Neural crest cell (in vitro differentiated cells): ENCODE measurements around the gene CCDC51. TPM values are rescaled to one million over a fixed set of nuclear protein-coding genes. Genes with fewer than 3 reads are reported as not detected.
A peak's percentile ranks its signal among the peaks of the same experiment; 100 is the strongest.

Source experiments
- DNase-seq: peaks from one replicate; pipeline ENCODE4 v3.0.0; 2021; ENCODE audit warnings: low read depth, mixed read lengths, low spot score
- H3K27ac Mint-ChIP-seq: one replicate; pipeline ENCODE4 v1.8.0; 2021; ENCODE audit warnings: mild to moderate bottlenecking, mixed read lengths; ENCODE audit not compliant: unreplicated experiment
- H3K27me3 Mint-ChIP-seq: 2 replicates; pipeline ENCODE4 v1.8.0; 2021; ENCODE audit warnings: low read depth, mild to moderate bottlenecking, mixed read lengths
- H3K36me3 Mint-ChIP-seq: 2 replicates; pipeline ENCODE4 v1.8.0; 2021; ENCODE audit warnings: low read depth, mild to moderate bottlenecking, mixed read lengths
- H3K4me1 Mint-ChIP-seq: 2 replicates; pipeline ENCODE4 v1.8.0; 2021; ENCODE audit warnings: mixed read lengths
- H3K4me3 Mint-ChIP-seq: one replicate; pipeline ENCODE4 v1.8.0; 2021; ENCODE audit warnings: mild to moderate bottlenecking, mixed read lengths
- H3K9me3 Mint-ChIP-seq: 2 replicates; pipeline ENCODE4 v1.8.0; 2021; ENCODE audit warnings: mixed read lengths
- CTCF ChIP-seq: fragments of 200-600 bp; sonication (generic); conservative IDR thresholded peaks from 2 replicates; pipeline ENCODE4 v1.5.0; 2021; ENCODE audit warnings: antibody characterized with exemption, mild to moderate bottlenecking
- total RNA-seq: library from RNA; stranded (reverse); gene quantifications from 2 replicates; pipeline ENCODE4 v1.2.1, GENCODE V29; 2021

Gene CCDC51
- total RNA-seq, 1 donor from 2014 or later: 12.4 TPM

DNA sequence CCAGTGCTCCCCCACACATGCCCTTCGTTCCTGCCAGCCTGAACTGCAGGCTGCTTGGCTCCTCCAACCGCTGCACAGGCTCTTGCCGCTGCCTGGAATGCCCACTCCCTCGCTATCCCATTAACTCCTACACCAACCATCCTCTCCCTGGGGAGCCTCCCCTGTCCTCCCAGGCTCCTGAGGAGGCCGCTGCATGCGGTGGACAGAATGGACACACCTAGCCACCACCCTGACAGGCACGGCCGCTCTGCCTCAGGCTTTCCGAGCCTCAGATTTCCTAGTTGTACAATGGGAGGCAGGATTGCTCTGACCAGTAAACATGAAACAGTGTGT lies 12.3 kb downstream of the CCDC51 start:
- peaks cover 56% of the 10 kb centered on the region for H3K4me1 Mint-ChIP-seq
- TF ChIP-seq CTCF: no peak
- H3K4me3 Mint-ChIP-seq: peak overlapping the region; percentile 83
- no peaks in the 10 kb centered on the region for H3K9me3 Mint-ChIP-seq
- H3K27ac Mint-ChIP-seq: peak overlapping the region; percentile 97
- no peak for DNase-seq
- peaks cover 6% of the 10 kb centered on the region for H3K36me3 Mint-ChIP-seq
- no peaks in the 10 kb centered on the region for H3K27me3 Mint-ChIP-seq

DNA sequence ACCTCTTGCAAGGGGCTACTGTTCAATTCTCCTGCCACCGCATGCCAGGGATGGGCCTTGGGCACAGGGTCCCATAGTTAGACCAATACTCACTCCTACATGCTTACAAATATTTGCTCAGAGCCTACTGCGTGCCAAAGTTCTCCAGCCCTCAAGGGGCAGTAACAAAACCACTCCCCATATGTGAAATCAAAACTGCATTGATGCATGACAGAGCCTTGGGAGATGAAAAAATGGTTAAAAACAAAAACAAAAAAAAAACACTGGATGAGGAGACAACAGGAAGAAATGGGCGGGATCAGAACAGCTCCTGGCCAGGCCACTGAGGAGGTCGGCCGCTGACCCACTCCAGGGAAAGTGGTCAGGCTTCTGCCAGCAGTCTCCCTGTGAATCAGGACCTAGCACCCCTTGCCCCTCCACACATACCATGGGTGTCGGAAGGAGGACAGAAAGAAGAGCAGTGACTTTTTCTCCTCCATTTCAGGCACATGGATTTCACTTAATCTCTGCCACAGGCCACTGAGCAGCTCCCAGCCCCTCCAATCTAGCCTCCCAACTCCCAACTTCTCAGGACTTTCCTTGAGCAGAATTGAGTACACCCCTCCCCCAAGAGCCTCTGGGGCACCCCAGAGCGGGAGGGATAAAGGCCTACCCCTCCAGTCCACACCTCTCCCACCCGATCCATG lies 12.8 kb downstream of the CCDC51 start:
- H3K9me3 Mint-ChIP-seq: no peaks in the 10 kb centered on the region
- peak overlapping the region; percentile 83 for H3K4me3 Mint-ChIP-seq
- TF ChIP-seq CTCF: no peak
- no peaks in the 10 kb centered on the region for H3K27me3 Mint-ChIP-seq
- peak overlapping the region; percentile 97 for H3K27ac Mint-ChIP-seq
- peaks cover 6% of the 10 kb centered on the region for H3K36me3 Mint-ChIP-seq
- peaks cover 56% of the 10 kb centered on the region for H3K4me1 Mint-ChIP-seq
- DNase-seq: no peak

GRCh38 chr3:48426401-48426909 lies 13.5 kb downstream of the CCDC51 start:
- TF ChIP-seq CTCF: no peak
- H3K4me3 Mint-ChIP-seq: peak overlapping the region; percentile 83

GRCh38 chr3:48425281-48425812 lies 14.6 kb downstream of the CCDC51 start:
- peak overlapping the region; percentile 89 for H3K27ac Mint-ChIP-seq
- H3K36me3 Mint-ChIP-seq: peaks cover 2% of the 10 kb centered on the region
- no peaks in the 10 kb centered on the region for H3K27me3 Mint-ChIP-seq
- H3K4me1 Mint-ChIP-seq: peaks cover 42% of the 10 kb centered on the region
- no peak for TF ChIP-seq CTCF
- peak overlapping the region; percentile 83 for H3K4me3 Mint-ChIP-seq
- no peak for DNase-seq
- no peaks in the 10 kb centered on the region for H3K9me3 Mint-ChIP-seq

More at GRCh38 chr3:48426401-48426909, 13.5 kb downstream of the CCDC51 start:
- Mint-ChIP-seq H3K27me3 (no peaks in the 10 kb centered on the region), H3K36me3 (peaks cover 2% of the 10 kb centered on the region), H3K9me3 (no peaks in the 10 kb centered on the region), H3K4me1 (peaks cover 52% of the 10 kb centered on the region), H3K27ac (no peak overlapping the region)
- no peak for DNase-seq

DNA sequence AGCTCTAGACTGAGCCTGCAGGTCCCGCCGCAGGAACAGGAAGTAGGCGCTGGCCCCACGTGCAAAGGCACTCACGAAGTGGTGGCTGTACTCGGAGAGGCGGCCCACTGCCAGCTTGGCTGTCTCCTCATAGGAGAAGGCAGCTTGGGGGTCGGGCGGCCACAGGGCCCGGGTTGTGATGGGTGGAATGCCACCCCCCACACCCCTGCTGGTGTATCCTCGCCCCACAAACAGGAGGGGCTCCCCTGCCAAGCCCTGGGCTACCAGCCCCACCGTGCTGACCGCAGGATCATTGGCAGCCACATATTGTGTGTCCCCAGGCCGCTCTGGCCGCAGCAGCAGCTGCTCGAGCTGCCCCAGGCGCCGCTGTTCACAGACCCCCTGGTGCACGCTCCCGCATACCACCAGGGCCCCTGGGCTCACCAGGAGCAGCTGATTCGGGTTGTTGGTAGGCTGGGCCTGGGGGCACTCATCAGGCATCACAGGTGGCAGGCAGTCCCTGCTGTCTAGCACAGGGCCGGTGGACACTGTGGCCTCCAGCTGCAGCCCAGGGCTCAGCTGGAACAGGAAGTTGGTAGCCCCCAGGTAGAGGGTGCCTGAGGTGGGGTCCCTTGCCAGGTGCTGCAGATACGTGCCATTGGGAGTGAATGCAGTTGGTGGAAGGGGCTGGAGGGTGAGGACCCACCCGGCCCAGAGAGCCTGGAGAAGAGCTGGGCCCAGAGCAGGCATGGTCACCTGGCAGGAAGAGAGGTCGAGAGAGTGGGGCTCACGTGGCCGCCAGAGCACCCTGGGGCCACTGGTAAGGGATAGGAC lies 15.8 kb downstream of the CCDC51 start:
- peak overlapping the region; percentile 83 for H3K4me3 Mint-ChIP-seq
- H3K9me3 Mint-ChIP-seq: no peaks in the 10 kb centered on the region
- no peaks in the 10 kb centered on the region for H3K27me3 Mint-ChIP-seq
- no peak for DNase-seq
- no peak for TF ChIP-seq CTCF
- H3K4me1 Mint-ChIP-seq: peaks cover 42% of the 10 kb centered on the region
- H3K27ac Mint-ChIP-seq: no peak overlapping the region
- H3K36me3 Mint-ChIP-seq: peaks cover 2% of the 10 kb centered on the region
